ENCODE data around the gene PTP4A1.

GRCh38 chr6:63530182-63530581, 42.1 kb upstream of the PTP4A1 start:
- TF ChIP-seq CTCF (IDR thresholded peaks at IDR 0.05; ENCODE audit: poor library complexity) (no peak), EZH2 (IDR thresholded peaks at IDR 0.05; ENCODE audit: borderline replicate concordance) (no peak), EZH2phosphoT487 (IDR thresholded peaks at IDR 0.05; ENCODE audit: low read depth, severe bottlenecking, unreplicated experiment) (no peak)

All from hepatocyte (in vitro differentiated cells).